GM12878 (cell line): Measurements from ENCODE around the gene DBR1. TPM values are rescaled to one million over a fixed set of nuclear protein-coding genes. Genes with fewer than 3 reads are reported as not detected.

Experiments
- ATAC-seq: fragments of 200-7000 bp; cut with Tn5 transposase; 3 replicates; pipeline ENCODE4 v1.9.1; 2020; ENCODE audit warnings: mild to moderate bottlenecking, moderate library complexity
- BruUV-seq: library from RNA; stranded (reverse); fragments of 400-500 nt; replicated peaks from 2 replicates; lab custom pipeline; 2021; lab: Mats Ljungman, UMichigan
- CTCF ChIA-PET: fragments of 300-600 bp; sonication (Branson Sonifier 250); formaldehyde crosslinking; extraction: SDS; loops from one replicate; lab custom pipeline; 2021; ENCODE audit warnings: inconsistent platforms; lab: Yijun Ruan, JAX
- POLR2A ChIA-PET: fragments of 350-600 bp; formaldehyde crosslinking; extraction: SDS; loops from one replicate; lab custom pipeline; 2021; ENCODE audit warnings: inconsistent platforms; lab: Charles Lee
- RAD21 ChIA-PET: fragments of 300-600 bp; sonication (Branson Sonifier 250); formaldehyde crosslinking; loops from one replicate; lab custom pipeline; 2023; ENCODE audit warnings: antibody characterized with exemption; ENCODE audit not compliant: unreplicated experiment; lab: Charles Lee
- SMC1A ChIA-PET: fragments of 300-600 bp; sonication (Branson Sonifier 250); formaldehyde crosslinking; loops from one replicate; lab custom pipeline; 2023; ENCODE audit not compliant: unreplicated experiment, uncharacterized antibody; lab: Charles Lee
- DNase-seq: peaks from one replicate; pipeline ENCODE4 v3.0.0-alpha.2; 2011; ENCODE audit warnings: low read depth, low spot score
- FAIRE-seq: peaks from 3 replicates; lab custom pipeline; 2011; peaks lifted over from hg19 to GRCh38; lab: Jason Lieb, UNC
- H2AFZ ChIP-seq: 2 replicates; pipeline ENCODE4 v1.6.0; 2011; ENCODE audit warnings: low read depth, low read length, control low read depth; ENCODE audit not compliant: control insufficient read depth
- H3K27ac ChIP-seq: 2 replicates; pipeline ENCODE4 v1.5.1; 2011; ENCODE audit warnings: control low read depth; ENCODE audit not compliant: control insufficient read depth, insufficient read depth
- H3K27me3 ChIP-seq, 2 experiments: replicated peaks in 1 of 2; 2 replicates each; pipeline versions ENCODE4 v1.6.0 to v1.6.1; 2011; ENCODE audit warnings: low read length in 1 of 2; ENCODE audit not compliant: control insufficient read depth in 2 of 2, insufficient read depth in 2 of 2
- H3K36me3 ChIP-seq, 2 experiments: 2 replicates each; pipeline ENCODE4 v1.5.1; 2011; ENCODE audit warnings: low read length in 1 of 2; ENCODE audit not compliant: control insufficient read depth in 2 of 2, insufficient read depth in 2 of 2
- H3K4me1 ChIP-seq: 2 replicates; pipeline ENCODE4 v1.6.1; 2011; ENCODE audit warnings: mild to moderate bottlenecking, low read length, moderate library complexity, mixed read lengths; ENCODE audit not compliant: control insufficient read depth, insufficient read depth
- H3K4me2 ChIP-seq: 2 replicates; pipeline ENCODE4 v1.6.0; 2011; ENCODE audit warnings: control low read depth; ENCODE audit not compliant: control insufficient read depth, insufficient read depth
- H3K4me3 ChIP-seq: fragments of 200-600 bp; sonication (generic); 2 replicates; pipeline ENCODE4 v1.5.1; 2016
- H3K79me2 ChIP-seq: 2 replicates; pipeline ENCODE4 v1.6.0; 2011; ENCODE audit warnings: low read length; ENCODE audit not compliant: control insufficient read depth, insufficient read depth
- H3K9ac ChIP-seq: 2 replicates; pipeline ENCODE4 v1.8.0; 2011; ENCODE audit warnings: low read length, control low read depth, mixed read lengths; ENCODE audit not compliant: control insufficient read depth, insufficient read depth
- H3K9me3 ChIP-seq: replicated peaks from 3 replicates; pipeline ENCODE4 v1.5.1; 2011; ENCODE audit warnings: mild to moderate bottlenecking, low read length; ENCODE audit not compliant: control insufficient read depth, insufficient read depth
- H4K20me1 ChIP-seq: 2 replicates; pipeline ENCODE4 v1.6.0; 2011; ENCODE audit not compliant: control insufficient read depth, insufficient read depth
- PBX3 ChIP-seq: IDR thresholded peaks from 2 replicates; pipeline ENCODE4 v1.6.1; 2011; ENCODE audit warnings: mild to moderate bottlenecking, low read depth, low read length, moderate library complexity; ENCODE audit not compliant: insufficient replicate concordance
- RUNX3 ChIP-seq: IDR thresholded peaks from 2 replicates; pipeline ENCODE4 v1.6.1; 2012; ENCODE audit warnings: low read length, inconsistent platforms
- ZNF592 ChIP-seq: fragments of 450-650 bp; IDR thresholded peaks from 2 replicates; pipeline ENCODE4 v1.6.1; 2017; ENCODE audit warnings: mild to moderate bottlenecking, moderate library complexity
- WGBS: methylation state at CpG from one replicate; pipeline ENCODE4 v1.1.6; 2016; ENCODE audit warnings: low lambda C conversion rate; ENCODE audit not compliant: insufficient replicate concordance, insufficient coverage; ENCODE audit errors: missing lambda C conversion rate; 5-methylcytosine and 5-hydroxymethylcytosine counted together
- in situ Hi-C: fragments of 300-500 bp; cut with MboI; formaldehyde crosslinking; loops from 9 replicates; pipeline ENCODE4 v1.14.3; 2018; ENCODE audit warnings: mixed read lengths
- intact Hi-C: fragments of 100-400 bp; cut with micrococcal nuclease; formaldehyde crosslinking; loops from one replicate; pipeline ENCODE4 v1.14.2; 2022; ENCODE audit not compliant: unreplicated experiment
- polyA plus RNA-seq, 11 experiments: library from polyadenylated mRNA; depleted of rRNA in 4 of 11; unstranded in 6 of 11; stranded (reverse) in 5 of 11; fragments of >200 nt; fragmentation: Nextera tagmentation in 4 of 11; fragmentation: Illumina TruSeq in 1 of 11; extraction: Ambion mirVana in 4 of 11; extraction: Trizol in 1 of 11; gene quantifications; 1 replicate in 1 of 11; 2 replicates in 10 of 11; pipeline versions ENCODE4 v1.2.1 to v1.2.3, GENCODE V29; 2011 to 2016; ENCODE audit warnings: inconsistent platforms in 2 of 11, missing spikeins in 2 of 11, low read depth in 1 of 11
- total RNA-seq, 4 experiments: library from RNA; depleted of rRNA in 3 of 4; stranded (reverse); fragments of >200 nt in 3 of 4; fragmentation: Illumina TruSeq in 1 of 4; extraction: Trizol in 1 of 4; gene quantifications; 2 replicates each; pipeline versions ENCODE4 v1.2.1 to v1.2.3, GENCODE V29; 2013 to 2021

The DBR1 gene
- total and polyA plus RNA-seq, 10 of the 15 experiments (the other 5 are each of a cell fraction or from before 2014, with no cell fraction given), result 4.1 to 17.3 (median 15.8) TPM

GRCh38 chr3:138188013-138188730 lies 13.5 kb upstream of the DBR1 start:
- 3% methylated on average over 17 of the region's 17 CpGs for WGBS
- TSS peak; percentile 53 for BruUV-seq
- TF ChIP-seq ZNF592 (no peak), PBX3 (no peak), RUNX3 (peak; percentile 13; the same call in 1 of the 2 replicates)
- TF ChIP-seq, all 136 proteins: peak for 1
- Histone ChIP-seq H3K9ac (peak overlapping the region; percentile 99), H3K4me3 (peak overlapping the region; percentile 90), H3K9me3 (no peaks in the 10 kb centered on the region), H3K27me3 (no peaks in the 10 kb centered on the region), H3K27ac (peak overlapping the region; percentile 99), H3K4me2 (peak overlapping the region; percentile 95), H3K4me1 (no peaks in the 10 kb centered on the region), H2AFZ (peak overlapping the region; percentile 100), H3K79me2 (peaks cover 52% of the 10 kb centered on the region), H3K36me3 (peaks cover 0 to 6% of the 10 kb centered on the region in 2 experiments; a peak in 1 of 4 replicates), H4K20me1 (no peaks in the 10 kb centered on the region)
- intact Hi-C loops, result loop anchor here (10.0 kb wide), 1 partner anchor 227 kb away; no protein-coding TSS in a partner anchor
- RAD21 ChIA-PET, result no interaction called here
- CTCF ChIA-PET, result interaction anchor here (2.3 kb wide), 1 partner anchor 14 kb away, joined by 12 read pairs; the partner anchor contains the start of gene DBR1
- ATAC-seq (no peak; the same call in 2 of the 3 replicates), FAIRE-seq (no peak), DNase-seq (no peak)
- SMC1A ChIA-PET, result interaction anchor here (1.6 to 5.4 kb wide), 3 partner anchors 14 to 42 kb away, joined by 3 to 34 read pairs (median 7); partner anchors contain the start of gene DBR1
- POLR2A ChIA-PET, result interaction anchor here (0.7 to 3.2 kb wide), 2 partner anchors 9 to 15 kb away, joined by 3 to 20 read pairs; partner anchors contain the start of gene DBR1
- in situ Hi-C loops, result no loop called here
